Duodenal mucosa (tissue), 2 donors: ENCODE data around the gene UBE2E2.
"Not testable (repeated sequence)": the region's sequence is repeated elsewhere in the genome, so short reads cannot be mapped to it uniquely, and the experiment has no call there.

Experiments used
- H3K27ac ChIP-seq: one replicate; pipeline ENCODE4 v1.7.0; 2013; ENCODE audit warnings: low read depth, low read length
- H3K27me3 ChIP-seq, 2 donors: one replicate each; pipeline ENCODE4 v1.7.0; 2013; ENCODE audit warnings: low read length in 2 of 2, control low read depth in 1 of 2; ENCODE audit not compliant: insufficient read depth in 2 of 2, control insufficient read depth in 1 of 2
- H3K36me3 ChIP-seq, 2 donors: one replicate each; pipeline ENCODE4 v1.7.0; 2013; ENCODE audit warnings: low read length in 2 of 2, control low read depth in 1 of 2; ENCODE audit not compliant: insufficient read depth in 2 of 2, control insufficient read depth in 1 of 2
- H3K4me1 ChIP-seq, 2 donors: one replicate each; pipeline ENCODE4 v1.7.0; 2013; ENCODE audit warnings: low read length in 2 of 2, control low read depth in 1 of 2; ENCODE audit not compliant: insufficient read depth in 2 of 2, control insufficient read depth in 1 of 2
- H3K4me3 ChIP-seq, 2 donors: one replicate each; pipeline ENCODE4 v1.7.0; 2013; ENCODE audit warnings: low read length in 2 of 2, low read depth in 1 of 2
- H3K9ac ChIP-seq, 2 donors: one replicate each; pipeline ENCODE4 v1.7.0; 2013; ENCODE audit warnings: low read length in 2 of 2, low read depth in 1 of 2
- H3K9me3 ChIP-seq, 2 donors: one replicate each; pipeline ENCODE4 v1.7.0; 2013; ENCODE audit warnings: low read length in 2 of 2, control low read depth in 1 of 2; ENCODE audit not compliant: control insufficient read depth in 1 of 2

Gene UBE2E2

GRCh38 chr3:23166845-23167244 lies 36.3 kb upstream of the UBE2E2 start:
- Histone ChIP-seq H3K9ac (no peak overlapping the region), H3K27ac (no peak overlapping the region), H3K36me3 (no peaks in the 10 kb centered on the region), H3K4me1 (no peaks in the 10 kb centered on the region), H3K9me3 (no peaks in the 10 kb centered on the region), H3K4me3 (no peak overlapping the region), H3K27me3 (no peaks in the 10 kb centered on the region)

GRCh38 chr3:23169551-23169950 lies 33.6 kb upstream of the UBE2E2 start:
- Histone ChIP-seq H3K36me3 (no peaks in the 10 kb centered on the region), H3K4me3 (no peak overlapping the region), H3K27me3 (peaks cover 0 to 2% of the 10 kb centered on the region in 2 donors), H3K9me3 (no peaks in the 10 kb centered on the region), H3K4me1 (no peaks in the 10 kb centered on the region), H3K27ac (no peak overlapping the region), H3K9ac (no peak overlapping the region)

GRCh38 chr3:23170291-23170690 lies 32.8 kb upstream of the UBE2E2 start:
- H3K4me1 ChIP-seq: no peaks in the 10 kb centered on the region
- H3K4me3 ChIP-seq: no peak overlapping the region
- no peaks in the 10 kb centered on the region for H3K9me3 ChIP-seq
- H3K27me3 ChIP-seq: peaks cover 0 to 4% of the 10 kb centered on the region in 2 donors
- H3K9ac ChIP-seq: no peak overlapping the region
- no peak overlapping the region for H3K27ac ChIP-seq
- H3K36me3 ChIP-seq: no peaks in the 10 kb centered on the region

GRCh38 chr3:23172059-23172458 lies 31.1 kb upstream of the UBE2E2 start:
- no peaks in the 10 kb centered on the region for H3K4me1 ChIP-seq
- no peak overlapping the region for H3K4me3 ChIP-seq

GRCh38 chr3:23174426-23175039 lies 28.6 kb upstream of the UBE2E2 start:
- H3K4me1 ChIP-seq: no peaks in the 10 kb centered on the region
- H3K27ac ChIP-seq: no peak overlapping the region
- H3K27me3 ChIP-seq: peaks cover 0 to 4% of the 10 kb centered on the region in 2 donors
- H3K4me3 ChIP-seq: no peak overlapping the region
- H3K9ac ChIP-seq: no peak overlapping the region
- H3K36me3 ChIP-seq: no peaks in the 10 kb centered on the region
- H3K9me3 ChIP-seq: no peaks in the 10 kb centered on the region

More at GRCh38 chr3:23172059-23172458, 31.1 kb upstream of the UBE2E2 start:
- Histone ChIP-seq H3K36me3 (no peaks in the 10 kb centered on the region), H3K9ac (no peak overlapping the region), H3K9me3 (no peaks in the 10 kb centered on the region), H3K27ac (no peak overlapping the region), H3K27me3 (peaks cover 0 to 4% of the 10 kb centered on the region in 2 donors)

- H3K9ac ChIP-seq: no peak overlapping the region
- H3K4me1 ChIP-seq: no peaks in the 10 kb centered on the region
- H3K27me3 ChIP-seq: peaks cover 0 to 4% of the 10 kb centered on the region in 2 donors
- H3K36me3 ChIP-seq: no peaks in the 10 kb centered on the region
- H3K27ac ChIP-seq: no peak overlapping the region
- H3K4me3 ChIP-seq: no peak overlapping the region
- H3K9me3 ChIP-seq: no peaks in the 10 kb centered on the region
Observed at GRCh38 chr3:23175341-23176083, 27.6 kb upstream of the UBE2E2 start.

GRCh38 chr3:23176839-23177238 lies 26.3 kb upstream of the UBE2E2 start:
- H3K27me3 ChIP-seq, H3K4me1 ChIP-seq, H3K4me3 ChIP-seq, H3K9ac ChIP-seq, H3K27ac ChIP-seq, H3K36me3 ChIP-seq, H3K9me3 ChIP-seq: not testable (repeated sequence)

GRCh38 chr3:23182996-23183513 lies 20.1 kb upstream of the UBE2E2 start:
- no peak overlapping the region for H3K9ac ChIP-seq
- H3K4me1 ChIP-seq: no peaks in the 10 kb centered on the region
- H3K27me3 ChIP-seq: no peaks in the 10 kb centered on the region
- no peaks in the 10 kb centered on the region for H3K9me3 ChIP-seq
- no peak overlapping the region for H3K4me3 ChIP-seq
- no peaks in the 10 kb centered on the region for H3K36me3 ChIP-seq
- H3K27ac ChIP-seq: no peak overlapping the region

- Histone ChIP-seq H3K27me3 (no peaks in the 10 kb centered on the region), H3K4me3 (no peak overlapping the region), H3K27ac (no peak overlapping the region), H3K4me1 (no peaks in the 10 kb centered on the region), H3K9me3 (no peaks in the 10 kb centered on the region), H3K36me3 (no peaks in the 10 kb centered on the region), H3K9ac (no peak overlapping the region)
Observed at GRCh38 chr3:23183731-23184130, 19.4 kb upstream of the UBE2E2 start.

- Histone ChIP-seq H3K4me1 (no peaks in the 10 kb centered on the region), H3K27me3 (no peaks in the 10 kb centered on the region), H3K9me3 (no peaks in the 10 kb centered on the region), H3K9ac (no peak overlapping the region), H3K36me3 (no peaks in the 10 kb centered on the region), H3K4me3 (no peak overlapping the region), H3K27ac (no peak overlapping the region)
Observed at GRCh38 chr3:23185861-23186260, 17.3 kb upstream of the UBE2E2 start.
